Measurements from ENCODE around the gene TSPAN15. TPM values are rescaled to one million over a fixed set of nuclear protein-coding genes. Genes with fewer than 3 reads are reported as not detected.

The TSPAN15 gene
- total and polyA plus RNA-seq, 2 experiments from 2014 or later = 6.6 to 10.1 TPM

DNA sequence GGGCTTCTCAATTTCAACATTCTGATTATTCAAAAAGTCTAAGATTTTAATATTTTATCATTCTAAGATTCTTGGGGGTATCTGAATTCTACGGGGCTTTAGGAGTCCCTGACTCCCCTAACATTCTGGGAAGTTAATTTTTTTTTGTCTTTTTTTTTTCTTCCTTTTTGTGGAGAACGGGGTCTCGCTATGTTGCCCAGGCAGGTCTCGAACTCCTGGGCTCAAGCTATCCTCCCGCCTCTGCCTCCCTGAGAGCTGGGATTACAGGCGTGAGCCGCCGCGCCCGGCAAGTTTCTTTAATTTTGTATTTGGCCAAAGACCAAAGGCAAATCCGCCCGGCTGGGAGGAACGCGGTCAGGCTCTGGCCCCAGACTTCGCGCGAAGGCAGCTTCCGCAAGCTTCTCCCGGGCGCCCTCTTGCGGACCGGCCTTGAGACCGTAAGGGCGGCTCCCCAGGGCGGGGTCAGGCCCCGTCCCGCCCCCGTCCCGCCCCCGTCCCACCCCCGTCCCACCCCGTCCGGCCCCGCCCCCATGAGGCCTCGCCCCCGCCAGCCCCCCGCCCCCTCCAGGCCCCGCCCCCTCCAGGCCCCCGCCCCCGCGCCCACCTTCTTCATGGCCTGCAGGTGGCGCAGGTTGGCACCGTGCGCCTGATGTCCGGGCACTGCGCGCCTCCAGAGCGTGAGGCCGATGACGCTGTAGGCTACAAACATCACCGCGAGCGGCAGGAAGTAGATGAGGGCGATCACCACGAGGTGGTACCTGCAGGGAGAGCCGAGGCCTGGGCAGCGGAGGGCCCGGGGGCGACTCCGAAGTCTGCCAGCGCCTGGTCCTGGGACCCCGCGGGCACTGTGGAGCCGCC, 42.7 kb upstream of the TSPAN15 start (continued):
- TF ChIP-seq, protein P1, sequence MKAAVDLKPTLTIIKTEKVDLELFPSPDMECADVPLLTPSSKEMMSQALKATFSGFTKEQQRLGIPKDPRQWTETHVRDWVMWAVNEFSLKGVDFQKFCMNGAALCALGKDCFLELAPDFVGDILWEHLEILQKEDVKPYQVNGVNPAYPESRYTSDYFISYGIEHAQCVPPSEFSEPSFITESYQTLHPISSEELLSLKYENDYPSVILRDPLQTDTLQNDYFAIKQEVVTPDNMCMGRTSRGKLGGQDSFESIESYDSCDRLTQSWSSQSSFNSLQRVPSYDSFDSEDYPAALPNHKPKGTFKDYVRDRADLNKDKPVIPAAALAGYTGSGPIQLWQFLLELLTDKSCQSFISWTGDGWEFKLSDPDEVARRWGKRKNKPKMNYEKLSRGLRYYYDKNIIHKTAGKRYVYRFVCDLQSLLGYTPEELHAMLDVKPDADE (IDR thresholded peaks at IDR 0.05) = peak; percentile 33; the same call in 1 of the 2 replicates
- no peak for TF ChIP-seq EZH2phosphoT487 (IDR thresholded peaks at IDR 0.05; ENCODE audit: unreplicated experiment)
- TF ChIP-seq JUNB (IDR thresholded peaks at IDR 0.05; ENCODE audit: unreplicated experiment) = no peak
- TF ChIP-seq, protein P2, sequence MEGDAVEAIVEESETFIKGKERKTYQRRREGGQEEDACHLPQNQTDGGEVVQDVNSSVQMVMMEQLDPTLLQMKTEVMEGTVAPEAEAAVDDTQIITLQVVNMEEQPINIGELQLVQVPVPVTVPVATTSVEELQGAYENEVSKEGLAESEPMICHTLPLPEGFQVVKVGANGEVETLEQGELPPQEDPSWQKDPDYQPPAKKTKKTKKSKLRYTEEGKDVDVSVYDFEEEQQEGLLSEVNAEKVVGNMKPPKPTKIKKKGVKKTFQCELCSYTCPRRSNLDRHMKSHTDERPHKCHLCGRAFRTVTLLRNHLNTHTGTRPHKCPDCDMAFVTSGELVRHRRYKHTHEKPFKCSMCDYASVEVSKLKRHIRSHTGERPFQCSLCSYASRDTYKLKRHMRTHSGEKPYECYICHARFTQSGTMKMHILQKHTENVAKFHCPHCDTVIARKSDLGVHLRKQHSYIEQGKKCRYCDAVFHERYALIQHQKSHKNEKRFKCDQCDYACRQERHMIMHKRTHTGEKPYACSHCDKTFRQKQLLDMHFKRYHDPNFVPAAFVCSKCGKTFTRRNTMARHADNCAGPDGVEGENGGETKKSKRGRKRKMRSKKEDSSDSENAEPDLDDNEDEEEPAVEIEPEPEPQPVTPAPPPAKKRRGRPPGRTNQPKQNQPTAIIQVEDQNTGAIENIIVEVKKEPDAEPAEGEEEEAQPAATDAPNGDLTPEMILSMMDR (conservative IDR thresholded peaks at IDR 0.05; ENCODE audit: low read depth in 2 of 2) = peak in 1 of 2 experiments; percentile 69; a peak in 2 of 4 replicates
- TF ChIP-seq CREB1 (CRISPR knock-in tag; IDR thresholded peaks at IDR 0.05; ENCODE audit: low read depth) = peak; percentile 88
- peak; percentile 65 for TF ChIP-seq POLR2AphosphoS5 (IDR thresholded peaks at IDR 0.05; ENCODE audit: low read depth)
- TF ChIP-seq EZH2 (IDR thresholded peaks at IDR 0.05; ENCODE audit: low read depth, unreplicated experiment) = no peak
- no peak for TF ChIP-seq ZNF114 (CRISPR knock-in tag; IDR thresholded peaks at IDR 0.05)

DNA sequence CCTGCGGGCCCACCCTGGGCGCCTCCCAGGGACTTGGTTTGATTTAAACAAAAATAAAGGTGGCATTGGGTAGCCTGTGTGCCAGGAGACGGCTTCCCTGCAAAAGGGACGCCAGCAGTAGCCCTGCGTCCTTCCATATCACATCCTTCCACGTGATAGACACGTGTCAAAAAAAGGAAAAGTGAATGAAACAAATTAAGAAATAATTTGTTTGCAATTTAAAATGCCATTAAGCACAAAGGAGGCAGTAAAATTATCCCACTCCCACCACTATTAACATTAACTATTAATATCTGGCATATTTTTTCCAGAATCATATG, 42.1 kb upstream of the TSPAN15 start:
- H3K27ac ChIP-seq (ENCODE audit: low read depth) = no peak overlapping the region

More for the DNA sequence above, 42.1 kb upstream of the TSPAN15 start:
- peaks cover 44% of the 10 kb centered on the region for H3K4me1 Mint-ChIP-seq
- H3K4me3 Mint-ChIP-seq = peak overlapping the region; percentile 64; the same call in 2 of the 3 replicates
- H3F3A ChIP-seq (replicated peaks; ENCODE audit: low read depth) = peaks cover 3% of the 10 kb centered on the region; the same call in 1 of the 2 replicates
- no peaks in the 10 kb centered on the region for H3K9me2 ChIP-seq (ENCODE audit: insufficient read depth)
- H3K79me2 ChIP-seq (replicated peaks; ENCODE audit: insufficient read depth) = no peaks in the 10 kb centered on the region
- no peak overlapping the region for H3K27ac Mint-ChIP-seq
- no peak overlapping the region for H2AFZ ChIP-seq
- peak overlapping the region; percentile 65 for H3K4me2 ChIP-seq
- peaks cover 23% of the 10 kb centered on the region; the same call in 1 of the 2 replicates for H3K4me1 ChIP-seq (ENCODE audit: insufficient read depth)
- TF ChIP-seq, protein P2 (conservative IDR thresholded peaks at IDR 0.05; ENCODE audit: low read depth in 2 of 2) = no peak
- TF ChIP-seq, protein P3, sequence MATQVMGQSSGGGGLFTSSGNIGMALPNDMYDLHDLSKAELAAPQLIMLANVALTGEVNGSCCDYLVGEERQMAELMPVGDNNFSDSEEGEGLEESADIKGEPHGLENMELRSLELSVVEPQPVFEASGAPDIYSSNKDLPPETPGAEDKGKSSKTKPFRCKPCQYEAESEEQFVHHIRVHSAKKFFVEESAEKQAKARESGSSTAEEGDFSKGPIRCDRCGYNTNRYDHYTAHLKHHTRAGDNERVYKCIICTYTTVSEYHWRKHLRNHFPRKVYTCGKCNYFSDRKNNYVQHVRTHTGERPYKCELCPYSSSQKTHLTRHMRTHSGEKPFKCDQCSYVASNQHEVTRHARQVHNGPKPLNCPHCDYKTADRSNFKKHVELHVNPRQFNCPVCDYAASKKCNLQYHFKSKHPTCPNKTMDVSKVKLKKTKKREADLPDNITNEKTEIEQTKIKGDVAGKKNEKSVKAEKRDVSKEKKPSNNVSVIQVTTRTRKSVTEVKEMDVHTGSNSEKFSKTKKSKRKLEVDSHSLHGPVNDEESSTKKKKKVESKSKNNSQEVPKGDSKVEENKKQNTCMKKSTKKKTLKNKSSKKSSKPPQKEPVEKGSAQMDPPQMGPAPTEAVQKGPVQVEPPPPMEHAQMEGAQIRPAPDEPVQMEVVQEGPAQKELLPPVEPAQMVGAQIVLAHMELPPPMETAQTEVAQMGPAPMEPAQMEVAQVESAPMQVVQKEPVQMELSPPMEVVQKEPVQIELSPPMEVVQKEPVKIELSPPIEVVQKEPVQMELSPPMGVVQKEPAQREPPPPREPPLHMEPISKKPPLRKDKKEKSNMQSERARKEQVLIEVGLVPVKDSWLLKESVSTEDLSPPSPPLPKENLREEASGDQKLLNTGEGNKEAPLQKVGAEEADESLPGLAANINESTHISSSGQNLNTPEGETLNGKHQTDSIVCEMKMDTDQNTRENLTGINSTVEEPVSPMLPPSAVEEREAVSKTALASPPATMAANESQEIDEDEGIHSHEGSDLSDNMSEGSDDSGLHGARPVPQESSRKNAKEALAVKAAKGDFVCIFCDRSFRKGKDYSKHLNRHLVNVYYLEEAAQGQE (IDR thresholded peaks at IDR 0.05; ENCODE audit: unreplicated experiment) = no peak
- TF ChIP-seq ZNF114 (CRISPR knock-in tag; IDR thresholded peaks at IDR 0.05) (no peak), JUNB (IDR thresholded peaks at IDR 0.05; ENCODE audit: unreplicated experiment) (no peak), STAT1 (IDR thresholded peaks at IDR 0.05; ENCODE audit: unreplicated experiment) (no peak), NANOG (IDR thresholded peaks at IDR 0.05; ENCODE audit: borderline replicate concordance) (no peak), EZH2 (IDR thresholded peaks at IDR 0.05; ENCODE audit: low read depth, unreplicated experiment) (no peak), POLR2AphosphoS5 (IDR thresholded peaks at IDR 0.05; ENCODE audit: low read depth) (no peak)
- TF ChIP-seq, protein P1 (IDR thresholded peaks at IDR 0.05) = 0 out of 2 replicates have a peak, but pooled peaks have one; percentile 2
- ATAC-seq = no peak
- H3K36me3 Mint-ChIP-seq (ENCODE audit: low read depth) = peaks cover 3% of the 10 kb centered on the region; the same call in 1 of the 3 replicates
- no peaks in the 10 kb centered on the region for H4K20me1 ChIP-seq (replicated peaks; ENCODE audit: insufficient read depth)
- H3K36me3 ChIP-seq (ENCODE audit: insufficient read depth) = no peaks in the 10 kb centered on the region
- H3K9me3 Mint-ChIP-seq = no peaks in the 10 kb centered on the region; the same call in 2 of the 3 replicates
- peaks cover 4% of the 10 kb centered on the region; the same call in 1 of the 2 replicates for H3K27me3 ChIP-seq (ENCODE audit: insufficient read depth)
- no peak for DNase-seq (ENCODE audit: low spot score)
- H3K4me3 ChIP-seq = peak overlapping the region; percentile 42; the same call in 1 of the 2 replicates
- peaks cover 20% of the 10 kb centered on the region for H3K27me3 Mint-ChIP-seq (ENCODE audit: insufficient read depth, low read depth, poor library complexity)

All from GM23338 (cell line).